Parathyroid adenoma (tissue), 2 donors: ENCODE measurements around the gene TRERF1.

Experiments used
- H2AFZ ChIP-seq: fragments of 300-600 bp; sonication (generic); one replicate; pipeline ENCODE4 v1.7.0; 2017; ENCODE audit warnings: antibody characterized with exemption, mild to moderate bottlenecking
- H3K27ac ChIP-seq: fragments of 300-600 bp; sonication (generic); one replicate; pipeline ENCODE4 v1.7.0; 2017
- H3K27me3 ChIP-seq: fragments of 300-600 bp; sonication (generic); one replicate; pipeline ENCODE4 v1.7.0; 2017; ENCODE audit warnings: low read length; ENCODE audit not compliant: control insufficient read depth, insufficient read depth
- H3K36me3 ChIP-seq: fragments of 300-600 bp; sonication (generic); one replicate; pipeline ENCODE4 v1.7.0; 2017; ENCODE audit warnings: low read length; ENCODE audit not compliant: control insufficient read depth, insufficient read depth
- H3K4me1 ChIP-seq: fragments of 300-600 bp; sonication (generic); one replicate; pipeline ENCODE4 v1.7.0; 2017; ENCODE audit warnings: control low read depth
- H3K4me2 ChIP-seq: fragments of 300-600 bp; sonication (generic); one replicate; pipeline ENCODE4 v1.7.0; 2017; ENCODE audit warnings: low read length
- H3K4me3 ChIP-seq: fragments of 300-600 bp; sonication (generic); one replicate; pipeline ENCODE4 v1.7.0; 2017; ENCODE audit warnings: low read depth, low read length
- H3K79me2 ChIP-seq: fragments of 300-600 bp; sonication (generic); one replicate; pipeline ENCODE4 v1.7.0; 2017; ENCODE audit warnings: control low read depth
- H3K9ac ChIP-seq: fragments of 300-600 bp; sonication (generic); one replicate; pipeline ENCODE4 v1.7.0; 2017; ENCODE audit warnings: mild to moderate bottlenecking
- H3K9me3 ChIP-seq: fragments of 300-600 bp; sonication (generic); one replicate; pipeline ENCODE4 v1.7.0; 2017; ENCODE audit warnings: low read length; ENCODE audit not compliant: control insufficient read depth
- TF ChIP-seq, protein P1 (sequence below): fragments of 300-600 bp; sonication (generic); IDR thresholded peaks from one replicate; pipeline ENCODE4 v1.7.0; 2017; ENCODE audit warnings: antibody characterized with exemption, mild to moderate bottlenecking
- donor health status: primary hyperparathyroidism.

The TRERF1 gene

GRCh38 chr6:42381850-42382249 lies 69.9 kb downstream of the TRERF1 start:
- no peaks in the 10 kb centered on the region for H3K27me3 ChIP-seq
- H3K27ac ChIP-seq, result no peak overlapping the region
- TF ChIP-seq, protein P1, sequence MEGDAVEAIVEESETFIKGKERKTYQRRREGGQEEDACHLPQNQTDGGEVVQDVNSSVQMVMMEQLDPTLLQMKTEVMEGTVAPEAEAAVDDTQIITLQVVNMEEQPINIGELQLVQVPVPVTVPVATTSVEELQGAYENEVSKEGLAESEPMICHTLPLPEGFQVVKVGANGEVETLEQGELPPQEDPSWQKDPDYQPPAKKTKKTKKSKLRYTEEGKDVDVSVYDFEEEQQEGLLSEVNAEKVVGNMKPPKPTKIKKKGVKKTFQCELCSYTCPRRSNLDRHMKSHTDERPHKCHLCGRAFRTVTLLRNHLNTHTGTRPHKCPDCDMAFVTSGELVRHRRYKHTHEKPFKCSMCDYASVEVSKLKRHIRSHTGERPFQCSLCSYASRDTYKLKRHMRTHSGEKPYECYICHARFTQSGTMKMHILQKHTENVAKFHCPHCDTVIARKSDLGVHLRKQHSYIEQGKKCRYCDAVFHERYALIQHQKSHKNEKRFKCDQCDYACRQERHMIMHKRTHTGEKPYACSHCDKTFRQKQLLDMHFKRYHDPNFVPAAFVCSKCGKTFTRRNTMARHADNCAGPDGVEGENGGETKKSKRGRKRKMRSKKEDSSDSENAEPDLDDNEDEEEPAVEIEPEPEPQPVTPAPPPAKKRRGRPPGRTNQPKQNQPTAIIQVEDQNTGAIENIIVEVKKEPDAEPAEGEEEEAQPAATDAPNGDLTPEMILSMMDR, result no peak
- peaks cover 2% of the 10 kb centered on the region for H3K4me1 ChIP-seq
- H3K79me2 ChIP-seq, result peaks cover 36% of the 10 kb centered on the region
- no peak overlapping the region for H2AFZ ChIP-seq
- no peak overlapping the region for H3K4me2 ChIP-seq
- no peaks in the 10 kb centered on the region for H3K36me3 ChIP-seq
- no peak overlapping the region for H3K9ac ChIP-seq
- no peak overlapping the region for H3K4me3 ChIP-seq
- no peaks in the 10 kb centered on the region for H3K9me3 ChIP-seq

DNA sequence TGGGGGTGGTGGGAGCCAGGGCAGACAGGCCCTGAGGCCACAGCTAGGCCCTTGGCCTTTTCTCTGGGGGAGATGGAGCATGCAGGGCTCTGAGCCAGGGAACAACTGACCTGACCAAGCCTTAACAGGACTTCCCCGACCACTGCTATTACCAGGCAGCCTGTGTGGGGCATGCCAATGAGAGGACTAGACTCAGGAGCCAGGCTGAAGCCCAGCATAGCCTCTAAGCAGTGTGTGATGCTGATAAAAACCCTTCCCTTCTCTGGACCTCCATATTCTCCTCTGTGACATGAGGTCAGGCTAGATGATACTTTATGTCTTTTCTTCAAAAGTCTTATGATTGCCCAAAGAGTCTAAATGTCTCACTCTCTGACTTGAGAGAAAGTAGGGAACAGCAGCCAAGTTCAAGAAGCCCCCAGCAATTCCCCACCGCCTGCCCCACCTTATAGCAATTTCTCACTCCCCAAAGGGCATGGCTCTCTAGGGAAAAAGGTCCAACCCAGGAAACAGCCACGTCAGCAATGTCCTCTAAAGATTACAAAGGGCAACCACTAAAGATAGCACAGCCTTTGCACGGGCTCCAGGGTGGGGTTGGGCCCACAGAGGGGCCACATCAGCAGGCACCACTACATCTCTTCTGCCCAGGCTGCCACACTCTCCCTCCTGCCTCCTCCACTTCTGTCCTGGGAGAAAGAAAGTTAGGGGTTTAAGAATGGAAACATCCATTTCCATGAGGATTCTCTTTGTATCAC lies 71.3 kb downstream of the TRERF1 start:
- H3K4me3 ChIP-seq, result no peak overlapping the region
- no peaks in the 10 kb centered on the region for H3K9me3 ChIP-seq
- TF ChIP-seq, protein P1, result no peak
- no peaks in the 10 kb centered on the region for H3K36me3 ChIP-seq
- H3K27ac ChIP-seq, result no peak overlapping the region
- H3K4me1 ChIP-seq, result peaks cover 2% of the 10 kb centered on the region
- H2AFZ ChIP-seq, result no peak overlapping the region
- H3K4me2 ChIP-seq, result no peak overlapping the region
- no peak overlapping the region for H3K9ac ChIP-seq
- H3K79me2 ChIP-seq, result peaks cover 33% of the 10 kb centered on the region
- H3K27me3 ChIP-seq, result no peaks in the 10 kb centered on the region

DNA sequence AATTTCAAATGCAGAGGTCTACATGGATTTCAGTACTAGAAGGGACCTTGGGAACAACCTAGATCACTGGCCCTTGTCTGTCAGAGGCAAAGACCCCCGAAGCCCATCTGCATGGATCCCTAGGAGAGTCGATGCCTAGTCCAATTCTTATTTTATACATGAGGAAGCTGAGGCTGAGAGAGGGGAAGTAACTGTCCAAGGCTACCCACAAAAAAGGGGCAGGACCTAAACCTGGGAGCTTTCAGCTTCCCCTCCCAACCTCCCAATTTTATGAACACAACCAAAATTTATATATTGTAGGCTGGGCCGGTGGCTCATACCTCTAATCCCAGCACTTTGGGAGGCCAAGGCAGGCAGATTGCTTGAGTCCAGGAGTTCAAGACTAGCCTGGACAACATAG lies 73.2 kb downstream of the TRERF1 start:
- no peak overlapping the region for H3K9ac ChIP-seq
- no peaks in the 10 kb centered on the region for H3K9me3 ChIP-seq
- H3K4me2 ChIP-seq, result no peak overlapping the region
- no peak overlapping the region for H3K27ac ChIP-seq
- no peaks in the 10 kb centered on the region for H3K36me3 ChIP-seq
- no peak overlapping the region for H2AFZ ChIP-seq
- H3K4me1 ChIP-seq, result peaks cover 2% of the 10 kb centered on the region
- no peak overlapping the region for H3K4me3 ChIP-seq
- no peaks in the 10 kb centered on the region for H3K27me3 ChIP-seq
- H3K79me2 ChIP-seq, result peaks cover 42% of the 10 kb centered on the region
- TF ChIP-seq, protein P1, result no peak

GRCh38 chr6:42378125-42378524 lies 73.6 kb downstream of the TRERF1 start:
- H3K79me2 ChIP-seq, result peaks cover 42% of the 10 kb centered on the region
- H3K4me2 ChIP-seq, result no peak overlapping the region
- TF ChIP-seq, protein P1, result no peak
- H3K4me1 ChIP-seq, result peaks cover 2% of the 10 kb centered on the region
- no peaks in the 10 kb centered on the region for H3K27me3 ChIP-seq
- H3K9me3 ChIP-seq, result no peaks in the 10 kb centered on the region
- no peaks in the 10 kb centered on the region for H3K36me3 ChIP-seq
- no peak overlapping the region for H3K27ac ChIP-seq
- no peak overlapping the region for H3K4me3 ChIP-seq
- H2AFZ ChIP-seq, result no peak overlapping the region
- H3K9ac ChIP-seq, result no peak overlapping the region
